Epithelial cell of proximal tubule (primary cell): Measurements from ENCODE around the gene USP37. TPM values are rescaled to one million over a fixed set of nuclear protein-coding genes. Genes with fewer than 3 reads are reported as not detected.
"Not testable (repeated sequence)": the region's sequence is repeated elsewhere in the genome, so short reads cannot be mapped to it uniquely, and the experiment has no call there.

ENCODE experiments used
- DNase-seq: peaks from one replicate; pipeline ENCODE4 v3.0.0-alpha.2; 2011; ENCODE audit warnings: low read depth
- H3K4me3 ChIP-seq: 2 replicates; pipeline ENCODE4 v1.5.1; 2011; ENCODE audit warnings: low read depth, mild to moderate bottlenecking, low read length
- total RNA-seq: library from RNA; depleted of rRNA; stranded (reverse); fragments of >200 nt; gene quantifications from 2 replicates; pipeline ENCODE4 v1.2.3, GENCODE V29; 2015
- TF ChIP-seq, protein P1 (sequence below): conservative IDR thresholded peaks from 2 replicates; pipeline ENCODE4 v1.5.1; 2012; ENCODE audit warnings: low read depth, mild to moderate bottlenecking, low read length

USP37 gene
- total RNA-seq, 1 donor from 2014 or later = 14.9 TPM

DNA sequence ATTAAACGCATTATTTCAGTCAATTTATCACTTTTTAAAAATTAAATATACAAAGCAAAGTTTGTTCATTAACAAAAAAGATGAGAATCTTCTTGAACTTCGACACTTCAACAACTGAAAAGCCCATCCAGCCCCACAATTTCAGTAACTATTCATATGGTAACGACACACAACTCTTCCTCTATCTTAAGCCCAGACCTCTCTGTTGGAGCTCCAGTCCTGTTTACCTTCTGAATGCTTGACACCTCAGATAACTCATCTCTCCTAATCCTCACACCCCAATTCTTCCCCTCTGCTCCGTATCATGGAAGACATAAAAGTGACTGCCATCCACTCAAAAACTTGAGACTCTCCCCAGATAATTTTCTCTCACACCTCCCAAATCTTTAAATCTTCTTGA lies 12.6 kb downstream of the USP37 start:
- DNase-seq = no peak
- H3K4me3 ChIP-seq = no peak overlapping the region
- TF ChIP-seq, protein P1, sequence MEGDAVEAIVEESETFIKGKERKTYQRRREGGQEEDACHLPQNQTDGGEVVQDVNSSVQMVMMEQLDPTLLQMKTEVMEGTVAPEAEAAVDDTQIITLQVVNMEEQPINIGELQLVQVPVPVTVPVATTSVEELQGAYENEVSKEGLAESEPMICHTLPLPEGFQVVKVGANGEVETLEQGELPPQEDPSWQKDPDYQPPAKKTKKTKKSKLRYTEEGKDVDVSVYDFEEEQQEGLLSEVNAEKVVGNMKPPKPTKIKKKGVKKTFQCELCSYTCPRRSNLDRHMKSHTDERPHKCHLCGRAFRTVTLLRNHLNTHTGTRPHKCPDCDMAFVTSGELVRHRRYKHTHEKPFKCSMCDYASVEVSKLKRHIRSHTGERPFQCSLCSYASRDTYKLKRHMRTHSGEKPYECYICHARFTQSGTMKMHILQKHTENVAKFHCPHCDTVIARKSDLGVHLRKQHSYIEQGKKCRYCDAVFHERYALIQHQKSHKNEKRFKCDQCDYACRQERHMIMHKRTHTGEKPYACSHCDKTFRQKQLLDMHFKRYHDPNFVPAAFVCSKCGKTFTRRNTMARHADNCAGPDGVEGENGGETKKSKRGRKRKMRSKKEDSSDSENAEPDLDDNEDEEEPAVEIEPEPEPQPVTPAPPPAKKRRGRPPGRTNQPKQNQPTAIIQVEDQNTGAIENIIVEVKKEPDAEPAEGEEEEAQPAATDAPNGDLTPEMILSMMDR = no peak

DNA sequence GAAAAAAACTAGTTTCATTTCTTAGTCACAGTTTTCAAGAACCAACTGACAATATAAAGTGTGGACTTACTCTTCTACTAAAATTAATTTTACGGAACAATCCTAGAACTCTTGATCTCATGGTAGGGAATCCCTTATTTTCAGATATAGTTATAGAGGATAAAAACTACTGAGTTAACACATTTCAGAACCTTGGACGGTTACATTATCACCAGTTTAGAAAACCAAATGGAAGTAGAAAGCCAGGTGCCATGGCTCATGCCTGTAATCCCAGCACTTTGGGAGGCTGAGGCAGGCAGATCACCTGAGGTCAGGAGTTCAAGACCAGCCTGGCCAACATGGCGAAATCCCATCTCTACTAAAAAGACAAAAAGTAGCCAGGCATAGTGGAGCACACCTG lies 13.9 kb downstream of the USP37 start:
- DNase-seq, H3K4me3 ChIP-seq: not testable (repeated sequence)

DNA sequence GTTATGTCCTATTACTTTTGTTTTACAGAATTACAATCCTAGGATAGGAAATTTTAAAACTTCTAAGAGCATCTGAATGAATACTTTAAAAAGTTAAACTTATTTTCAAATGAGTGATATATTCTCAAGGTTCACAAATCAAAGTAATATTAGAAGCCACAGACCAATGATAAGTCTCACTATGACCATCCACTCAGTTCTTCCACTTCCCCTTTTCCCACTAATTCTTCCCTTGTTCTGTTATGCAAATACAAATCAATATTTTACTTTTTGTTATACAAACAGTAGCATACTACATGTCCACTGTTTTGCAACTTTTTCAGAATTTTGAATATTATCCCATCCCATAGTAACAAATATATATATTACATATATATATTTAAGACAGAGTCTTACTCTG lies 20.2 kb downstream of the USP37 start:
- TF ChIP-seq, protein P1 = no peak
- H3K4me3 ChIP-seq = no peak overlapping the region
- DNase-seq = no peak

DNA sequence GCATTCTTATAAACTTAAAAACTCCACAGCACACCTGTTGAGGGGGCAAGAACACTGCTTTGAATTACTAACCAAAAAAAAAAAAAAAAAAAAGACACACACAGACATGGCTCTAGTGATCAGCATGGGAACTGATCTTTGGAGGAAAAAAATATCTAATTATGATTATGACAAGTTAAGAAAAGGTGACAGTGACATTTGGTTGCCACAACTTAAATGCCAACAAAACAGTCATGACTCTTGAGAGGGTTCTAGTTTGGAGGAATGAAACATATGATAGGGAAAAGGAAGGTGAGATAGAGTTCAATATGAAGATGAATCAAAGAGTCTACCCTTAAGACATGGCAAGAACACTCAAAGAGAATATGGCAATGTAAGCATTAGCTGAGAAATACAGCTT lies 20.6 kb downstream of the USP37 start:
- TF ChIP-seq, protein P1 = no peak
- no peak overlapping the region for H3K4me3 ChIP-seq
- DNase-seq = no peak

DNA sequence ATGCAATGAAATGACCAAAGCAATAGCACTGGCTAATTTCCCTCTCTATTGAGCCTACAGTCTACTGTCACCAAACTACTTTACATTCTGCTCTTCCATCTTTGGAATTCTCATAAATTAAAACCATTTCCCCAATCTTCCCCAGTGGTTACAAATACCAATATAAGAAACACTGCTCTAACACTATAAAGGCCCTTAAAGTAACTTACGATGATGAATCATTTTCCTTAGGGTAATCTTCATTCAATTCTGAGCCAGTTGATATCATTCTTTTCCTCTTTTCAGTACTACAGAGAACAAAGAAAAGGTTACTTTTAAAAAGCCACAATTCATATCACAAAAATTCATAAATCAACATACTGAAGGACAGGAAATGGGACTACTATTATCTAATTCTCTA lies 22.1 kb downstream of the USP37 start:
- TF ChIP-seq, protein P1 = no peak
- no peak for DNase-seq
- no peak overlapping the region for H3K4me3 ChIP-seq

DNA sequence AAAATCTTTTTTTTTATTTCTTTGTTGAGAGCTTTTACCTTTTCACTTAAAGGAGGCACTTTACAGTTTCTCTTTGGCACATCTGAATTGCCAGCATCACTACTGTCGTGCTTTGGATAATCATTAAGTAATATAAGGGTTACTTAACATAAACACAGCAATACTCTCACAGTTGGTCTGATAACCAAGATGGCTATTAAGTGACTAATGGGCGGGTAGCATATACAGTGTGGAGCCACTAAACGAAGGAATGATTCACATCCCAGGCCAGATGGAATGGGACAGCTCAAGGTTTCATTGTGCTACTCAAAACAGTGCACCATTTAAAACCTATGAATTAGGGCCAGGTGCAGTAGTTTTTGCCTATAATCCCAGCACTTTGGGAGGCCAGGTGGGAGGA lies 28.1 kb downstream of the USP37 start:
- H3K4me3 ChIP-seq = no peak overlapping the region
- TF ChIP-seq, protein P1 = no peak
- DNase-seq = no peak

DNA sequence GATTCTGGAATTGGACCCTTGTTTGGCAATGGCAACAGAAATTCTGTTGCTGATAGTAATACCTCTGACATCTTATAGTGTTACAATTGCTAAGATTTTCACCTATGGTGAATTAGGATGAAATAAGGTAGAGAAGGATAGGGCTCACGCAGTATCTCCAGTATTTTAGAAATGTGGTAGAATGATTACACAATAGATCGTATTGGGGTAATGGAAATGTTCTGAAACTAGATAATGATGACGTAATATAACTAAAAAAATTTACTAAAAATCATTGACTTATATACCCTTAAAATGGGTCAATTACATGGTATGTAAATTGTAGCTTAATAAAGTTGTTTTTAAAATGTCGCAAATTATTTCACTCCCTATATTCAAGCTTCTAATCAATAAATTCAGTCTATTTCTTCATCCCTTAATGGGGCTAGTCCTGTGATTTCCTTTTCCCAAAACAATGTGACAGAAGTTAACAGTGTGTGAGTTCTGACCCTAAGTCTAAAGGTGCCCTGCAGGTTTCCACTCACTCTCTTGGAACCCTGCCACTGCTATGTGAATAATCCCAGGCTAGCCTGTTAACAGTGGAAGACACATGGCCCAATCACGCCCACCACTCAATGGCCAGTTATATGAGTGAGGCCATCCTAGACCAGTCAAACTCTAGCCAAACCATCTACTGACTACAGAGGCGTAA lies 31.2 kb downstream of the USP37 start:
- DNase-seq = no peak
- TF ChIP-seq, protein P1 = no peak
- H3K4me3 ChIP-seq = no peak overlapping the region

DNA sequence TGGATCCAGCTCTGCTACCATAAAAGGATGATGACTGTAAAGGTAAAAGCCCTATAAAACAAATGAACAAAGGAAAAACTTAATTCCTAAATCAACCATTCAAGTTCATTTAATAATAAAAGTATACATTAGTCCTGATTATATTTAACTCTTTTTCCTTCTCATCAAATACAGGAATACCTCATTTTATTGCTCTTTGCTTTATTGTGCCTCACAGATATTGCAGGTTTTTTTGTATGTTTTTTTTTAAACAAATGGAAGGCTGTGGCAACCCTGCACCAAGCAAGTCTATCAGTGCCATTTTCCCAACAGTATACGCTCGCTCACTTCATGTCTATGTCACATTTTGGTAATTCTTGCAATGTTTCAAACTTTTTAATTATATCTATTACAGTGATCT lies 38.2 kb downstream of the USP37 start:
- no peak overlapping the region for H3K4me3 ChIP-seq
- no peak for DNase-seq
- TF ChIP-seq, protein P1 = no peak

DNA sequence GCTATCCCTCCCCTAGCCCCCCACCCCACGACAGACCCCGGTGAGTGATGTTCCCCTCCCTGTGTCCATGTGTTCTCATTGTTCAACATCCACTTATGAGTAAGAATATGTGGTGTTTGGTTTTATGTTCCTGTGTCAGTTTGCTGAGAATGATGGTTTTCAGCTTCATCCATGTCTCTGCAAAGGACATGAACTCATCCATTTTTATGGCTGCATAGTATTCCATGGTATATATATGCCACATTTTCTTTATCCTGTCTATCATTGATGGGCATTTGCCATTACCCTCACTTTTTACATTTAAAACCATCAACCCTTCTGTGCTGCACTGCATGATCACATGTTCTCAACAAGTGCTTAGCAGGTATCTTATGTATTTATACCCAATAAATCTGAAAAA lies 39.7 kb downstream of the USP37 start:
- H3K4me3 ChIP-seq, DNase-seq: not testable (repeated sequence)
